GM12801 (cell line): ENCODE results near the gene FLAD1.

ENCODE experiments used
- CTCF ChIP-seq: IDR thresholded peaks from one replicate; pipeline ENCODE4 v1.5.1; 2011; ENCODE audit warnings: control low read depth; ENCODE audit not compliant: insufficient read length; ENCODE audit errors: extremely low read depth

Gene FLAD1

GRCh38 chr1:155017946-155018316 lies 34.8 kb downstream of the FLAD1 start:
- no peak for TF ChIP-seq CTCF

GRCh38 chr1:155018617-155019348 lies 35.6 kb downstream of the FLAD1 start:
- TF ChIP-seq CTCF = no peak

- TF ChIP-seq CTCF = no peak
Observed at GRCh38 chr1:155019377-155020245, 36.5 kb downstream of the FLAD1 start.

- no peak for TF ChIP-seq CTCF
Observed at GRCh38 chr1:155022136-155022926, 39.2 kb downstream of the FLAD1 start.

- TF ChIP-seq CTCF = no peak
Observed at GRCh38 chr1:155022927-155023236, 39.7 kb downstream of the FLAD1 start.

- TF ChIP-seq CTCF = no peak
Observed at GRCh38 chr1:155023627-155024026, 40.5 kb downstream of the FLAD1 start.

GRCh38 chr1:155024315-155024714 lies 41.2 kb downstream of the FLAD1 start:
- TF ChIP-seq CTCF = no peak
